GM20000 (cell line): Measurements from ENCODE around the gene CAPZB.

Experiments
- DNase-seq: peaks from one replicate; pipeline ENCODE4 v3.0.0; 2012; ENCODE audit warnings: low spot score
- CTCF ChIP-seq: IDR thresholded peaks from 2 replicates; pipeline ENCODE4 v1.5.1; 2012; ENCODE audit warnings: mild to moderate bottlenecking, control low read depth; ENCODE audit errors: extremely low read depth, missing control alignments

The CAPZB gene

GRCh38 chr1:19430121-19431068 is 54.9 kb downstream of the CAPZB start:
- DNase-seq, result no peak

GRCh38 chr1:19429611-19430010 is 55.7 kb downstream of the CAPZB start:
- no peak for TF ChIP-seq CTCF
- DNase-seq, result no peak

More at GRCh38 chr1:19430121-19431068, 54.9 kb downstream of the CAPZB start:
- no peak for TF ChIP-seq CTCF

- DNase-seq, result no peak
- no peak for TF ChIP-seq CTCF
Measured at GRCh38 chr1:19427087-19427781, 58.1 kb downstream of the CAPZB start.

GRCh38 chr1:19426294-19427086 is 58.8 kb downstream of the CAPZB start:
- no peak for TF ChIP-seq CTCF
- DNase-seq, result no peak

GRCh38 chr1:19425646-19426239 is 59.6 kb downstream of the CAPZB start:
- no peak for TF ChIP-seq CTCF
- no peak for DNase-seq

GRCh38 chr1:19424651-19425570 is 60.4 kb downstream of the CAPZB start:
- DNase-seq, result no peak
- no peak for TF ChIP-seq CTCF
